Right atrium auricular region (tissue), 2 donors: Measurements from ENCODE around the gene PFKM. TPM values are rescaled to one million over a fixed set of nuclear protein-coding genes. Genes with fewer than 3 reads are reported as not detected.

Experiments
- DNase-seq: peaks from one replicate; pipeline ENCODE4 v3.0.0-alpha.2; 2019; ENCODE audit warnings: low spot score
- H3K27ac ChIP-seq, 2 donors: fragments of 200-600 bp; sonication (generic); 1 replicate in 1 of 2; 2 replicates in 1 of 2; pipeline ENCODE4 v1.5.1; 2016 to 2019
- H3K27me3 ChIP-seq, 2 donors: fragments of 200-600 bp; sonication (generic); one replicate each; pipeline versions ENCODE4 v1.5.1 to v1.6.0; 2017 to 2019
- H3K36me3 ChIP-seq: fragments of 200-600 bp; sonication (generic); one replicate; pipeline ENCODE4 v1.5.1; 2016
- H3K4me1 ChIP-seq, 2 donors: fragments of 200-600 bp; sonication (generic); one replicate each; pipeline versions ENCODE4 v1.5.1 to v1.6.0; 2017 to 2019
- H3K4me3 ChIP-seq, 2 donors: fragments of 200-600 bp; sonication (generic); 1 replicate in 1 of 2; 2 replicates in 1 of 2; pipeline ENCODE4 v1.5.1; 2017 to 2019; ENCODE audit warnings: mild to moderate bottlenecking in 1 of 2, moderate library complexity in 1 of 2
- H3K9me3 ChIP-seq, 2 donors: fragments of 200-600 bp; sonication (generic); one replicate each; pipeline ENCODE4 v1.5.1; 2019
- CTCF ChIP-seq, 2 donors: fragments of 200-600 bp; sonication (generic); IDR thresholded peaks; one replicate each; pipeline ENCODE4 v1.5.1; 2019; ENCODE audit warnings: antibody characterized with exemption in 2 of 2
- microRNA-seq, 2 donors: library from miRNA; unstranded; fragments of <30 nt; microRNA quantifications; one replicate each; pipeline ENCODE4, GENCODE V29; 2016 to 2017; ENCODE audit warnings: borderline number of aligned reads in 2 of 2, borderline replicate concordance in 1 of 2
- total RNA-seq, 2 donors: library from RNA; depleted of rRNA; stranded (reverse); fragments of >200 nt; gene quantifications; one replicate each; pipeline ENCODE4 v1.1.0, GENCODE V29; 2016

Gene PFKM
- total RNA-seq, 2 donors from 2014 or later: 111 to 193 TPM

GRCh38 chr12:48193623-48194022, 74.5 kb downstream of the PFKM start:
- Histone ChIP-seq H3K9me3 (no peaks in the 10 kb centered on the region), H3K36me3 (no peaks in the 10 kb centered on the region), H3K4me1 (peaks cover 0 to 6% of the 10 kb centered on the region in 2 donors), H3K27me3 (no peaks in the 10 kb centered on the region), H3K27ac (no peak overlapping the region), H3K4me3 (no peak overlapping the region)
- no peak for TF ChIP-seq CTCF (IDR thresholded peaks at IDR 0.05)
- DNase-seq: no peak

GRCh38 chr12:48194799-48195201, 75.6 kb downstream of the PFKM start:
- DNase-seq: no peak
- Histone ChIP-seq H3K36me3 (no peaks in the 10 kb centered on the region), H3K4me3 (no peak overlapping the region), H3K27me3 (no peaks in the 10 kb centered on the region), H3K27ac (no peak overlapping the region), H3K9me3 (no peaks in the 10 kb centered on the region), H3K4me1 (peaks cover 0 to 15% of the 10 kb centered on the region in 2 donors)
- TF ChIP-seq CTCF (IDR thresholded peaks at IDR 0.05): no peak

Small RNAs within 50 kb of the gene (microRNA-seq; reads per million reads assigned to microRNA genes)
- gene MIR6505: 17.7 to 30.4 reads per million in 2 donors

Other genes starting within 250 kb of the PFKM start
- gene VDR, start 214.4 kb upstream of the PFKM start, total RNA-seq: 1 to 10 TPM in 1 of 2 donors, under 1 TPM in 1; 0.59 to 2.2 TPM
- gene TMEM106C, start 155.8 kb upstream of the PFKM start, total RNA-seq: 100 to 1,000 TPM in 1 of 2 donors, 10 to 100 TPM in 1; 54.7 to 107 TPM
- gene COL2A1, start 114.9 kb upstream of the PFKM start, total RNA-seq: not detected
- gene SENP1, start 13.3 kb upstream of the PFKM start, total RNA-seq: 10 to 100 TPM; 11.6 to 13.9 TPM
- 10 to 100 TPM; 35.7 to 68.6 TPM for gene ASB8, start 38.2 kb downstream of the PFKM start, total RNA-seq
- 1 to 10 TPM in 1 of 2 donors, under 1 TPM in 1; 0.37 to 1.4 TPM for gene CCDC184, start 64.3 kb downstream of the PFKM start, total RNA-seq
- gene OR10AD1, start 83.9 kb downstream of the PFKM start, total RNA-seq: not detected
- 10 to 100 TPM; 18.1 to 19.1 TPM for gene ZNF641, start 231.6 kb downstream of the PFKM start, total RNA-seq